ENCODE data around the gene CCIN.

- no peak for TF ChIP-seq EZH2 (IDR thresholded peaks at IDR 0.05; ENCODE audit: insufficient read depth, poor library complexity, severe bottlenecking)
- no peak for TF ChIP-seq EZH2phosphoT487 (IDR thresholded peaks at IDR 0.05; ENCODE audit: insufficient read depth, low read depth)
Observed at GRCh38 chr9:36164372-36164771, 4.8 kb upstream of the CCIN start.

All from GM23248 (cell line).